H1 (cell line): Measurements from ENCODE around the gene CACNG3. TPM values are rescaled to one million over a fixed set of nuclear protein-coding genes. Genes with fewer than 3 reads are reported as not detected.

Experiments
- CTCF ChIA-PET: fragments of 300-600 bp; sonication (Branson Sonifier 250); formaldehyde crosslinking; loops from one replicate; lab custom pipeline; 2021; ENCODE audit not compliant: partially characterized antibody; lab: Charles Lee
- POLR2A ChIA-PET: fragments of 300-600 bp; sonication (Branson Sonifier 250); formaldehyde crosslinking; loops from one replicate; lab custom pipeline; 2021; ENCODE audit warnings: inconsistent platforms; ENCODE audit not compliant: partially characterized antibody; lab: Charles Lee
- DNase-seq, 2 experiments: peaks; one replicate each; pipeline versions ENCODE4 v3.0.0 to v3.0.0-alpha.2; 2010 to 2022; ENCODE audit warnings: low spot score in 2 of 2, low read depth in 1 of 2, mixed read lengths in 1 of 2
- FAIRE-seq: peaks from 2 replicates; lab custom pipeline; 2011; peaks lifted over from hg19 to GRCh38; lab: Jason Lieb, UNC
- H2AFZ ChIP-seq: 2 replicates; pipeline ENCODE4 v1.8.1; 2012; ENCODE audit warnings: low read length, inconsistent platforms
- H2AK5ac ChIP-seq: 2 replicates; pipeline ENCODE4 v1.6.1; 2013; ENCODE audit warnings: low read depth, low read length
- H2BK120ac ChIP-seq: replicated peaks from 2 replicates; pipeline ENCODE3; 2013; ENCODE audit warnings: low read depth, low read length, inconsistent platforms
- H2BK12ac ChIP-seq: 2 replicates; pipeline ENCODE4 v1.6.1; 2013; ENCODE audit warnings: low read depth, low read length
- H2BK15ac ChIP-seq: 2 replicates; pipeline ENCODE4 v1.6.1; 2013; ENCODE audit warnings: low read length
- H2BK20ac ChIP-seq: 2 replicates; pipeline ENCODE4 v1.6.1; 2013; ENCODE audit warnings: low read length
- H2BK5ac ChIP-seq: 2 replicates; pipeline ENCODE4 v1.6.1; 2013; ENCODE audit warnings: low read depth, low read length
- H3K14ac ChIP-seq: 2 replicates; pipeline ENCODE4 v1.6.1; 2013; ENCODE audit warnings: inconsistent platforms; ENCODE audit not compliant: insufficient read length
- H3K18ac ChIP-seq: 2 replicates; pipeline ENCODE4 v1.6.1; 2013; ENCODE audit warnings: low read length; ENCODE audit errors: extremely low read depth
- H3K23ac ChIP-seq: 2 replicates; pipeline ENCODE4 v1.6.1; 2013; ENCODE audit warnings: inconsistent platforms; ENCODE audit not compliant: insufficient read length
- H3K23me2 ChIP-seq: 2 replicates; pipeline ENCODE4 v1.6.1; 2013; ENCODE audit warnings: low read depth, low read length
- H3K27ac ChIP-seq: 2 replicates; pipeline ENCODE4 v1.6.1; 2011; ENCODE audit warnings: low read depth, low read length, inconsistent platforms
- H3K27me3 ChIP-seq, 4 experiments: replicated peaks in 1 of 4; 1 replicate in 1 of 4; 2 replicates in 3 of 4; pipeline versions ENCODE4 v1.6.1 to v1.8.1; 2011 to 2013; ENCODE audit warnings: low read length in 3 of 4, mild to moderate bottlenecking in 3 of 4, inconsistent platforms in 2 of 4, mixed read lengths in 2 of 4, moderate library complexity in 1 of 4; ENCODE audit not compliant: control insufficient read depth in 3 of 4, insufficient read depth in 3 of 4; ENCODE audit errors: extremely low read depth in 1 of 4
- H3K36me3 ChIP-seq, 4 experiments: 2 replicates each; pipeline versions ENCODE4 v1.6.1 to v1.8.1; 2011 to 2013; ENCODE audit warnings: mild to moderate bottlenecking in 4 of 4, low read length in 3 of 4, moderate library complexity in 2 of 4, control low read depth in 1 of 4, inconsistent platforms in 1 of 4; ENCODE audit not compliant: insufficient read depth in 4 of 4, control insufficient read depth in 2 of 4
- H3K4ac ChIP-seq: replicated peaks from 2 replicates; pipeline ENCODE3; 2013; ENCODE audit warnings: low read length, low read depth, mixed read lengths, inconsistent platforms; ENCODE audit not compliant: insufficient read length
- H3K4me1 ChIP-seq, 4 experiments: replicated peaks in 1 of 4; 1 replicate in 1 of 4; 2 replicates in 3 of 4; pipeline versions ENCODE4 v1.6.1 to v1.8.1; 2011 to 2013; ENCODE audit warnings: low read length in 3 of 4, inconsistent platforms in 2 of 4, mixed read lengths in 1 of 4; ENCODE audit not compliant: insufficient read depth in 4 of 4, control insufficient read depth in 3 of 4
- H3K4me2 ChIP-seq, 2 experiments: 2 replicates each; pipeline versions ENCODE4 v1.6.1 to v1.8.1; 2011 to 2013; ENCODE audit warnings: low read depth in 2 of 2, low read length in 2 of 2, control low read depth in 1 of 2, inconsistent platforms in 1 of 2, mild to moderate bottlenecking in 1 of 2; ENCODE audit not compliant: insufficient read depth in 1 of 2
- H3K4me3 ChIP-seq, 4 experiments: fragments of 200-600, 300-600 bp in 1 of 4; sonication (generic), shearing (Covaris generic), sonication (Bioruptor Twin) in 1 of 4; 2 replicates each; pipeline versions ENCODE4 v1.5.1 to v1.8.1; 2011 to 2016; ENCODE audit warnings: low read length in 4 of 4, low read depth in 3 of 4, control low read depth in 2 of 4, inconsistent platforms in 2 of 4, mild to moderate bottlenecking in 2 of 4, mixed read lengths in 1 of 4, moderate library complexity in 1 of 4; ENCODE audit not compliant: insufficient read depth in 2 of 4; ENCODE audit errors: extremely low read depth in 1 of 4
- H3K56ac ChIP-seq: replicated peaks from 2 replicates; pipeline ENCODE3; 2013; ENCODE audit warnings: low read depth, mild to moderate bottlenecking, mixed read lengths, low read length, inconsistent platforms; ENCODE audit not compliant: insufficient read length
- H3K79me1 ChIP-seq: 2 replicates; pipeline ENCODE4 v1.6.1; 2013; ENCODE audit warnings: low read depth, low read length, control low read depth
- H3K79me2 ChIP-seq, 2 experiments: 2 replicates each; pipeline versions ENCODE4 v1.6.1 to v1.8.1; 2012 to 2013; ENCODE audit warnings: low read length in 2 of 2, mild to moderate bottlenecking in 2 of 2, inconsistent platforms in 1 of 2; ENCODE audit not compliant: insufficient read depth in 2 of 2, control insufficient read depth in 1 of 2
- H3K9ac ChIP-seq, 4 experiments: replicated peaks in 1 of 4; 1 replicate in 1 of 4; 2 replicates in 3 of 4; pipeline versions ENCODE4 v1.6.1 to v1.8.1; 2011 to 2013; ENCODE audit warnings: low read depth in 3 of 4, low read length in 3 of 4, control low read depth in 2 of 4, mild to moderate bottlenecking in 2 of 4, moderate library complexity in 2 of 4, inconsistent platforms in 1 of 4; ENCODE audit errors: extremely low read depth in 1 of 4
- H3K9me3 ChIP-seq, 2 experiments: 2 replicates each; pipeline versions ENCODE4 v1.6.1 to v1.8.1; 2012 to 2013; ENCODE audit warnings: mild to moderate bottlenecking in 2 of 2, moderate library complexity in 2 of 2, control low read depth in 1 of 2, inconsistent platforms in 1 of 2, low read depth in 1 of 2, low read length in 1 of 2, mixed read lengths in 1 of 2; ENCODE audit not compliant: insufficient read depth in 2 of 2
- H4K20me1 ChIP-seq, 2 experiments: replicated peaks in 1 of 2; 2 replicates each; pipeline versions ENCODE3 to v1.8.1; 2011 to 2013; ENCODE audit warnings: inconsistent platforms in 2 of 2, low read length in 2 of 2, mild to moderate bottlenecking in 1 of 2; ENCODE audit not compliant: insufficient read depth in 2 of 2, control insufficient read depth in 1 of 2
- H4K5ac ChIP-seq: 2 replicates; pipeline ENCODE4 v1.6.1; 2013; ENCODE audit warnings: low read length, low read depth, mixed read lengths, inconsistent platforms; ENCODE audit not compliant: insufficient read length
- H4K8ac ChIP-seq: 2 replicates; pipeline ENCODE4 v1.8.0; 2013; ENCODE audit warnings: mild to moderate bottlenecking, moderate library complexity, low read length, inconsistent platforms; ENCODE audit not compliant: insufficient read depth; ENCODE audit errors: extremely low read depth
- H4K91ac ChIP-seq: replicated peaks from 2 replicates; pipeline ENCODE3; 2013; ENCODE audit warnings: low read length, mixed read lengths, inconsistent platforms; ENCODE audit not compliant: insufficient read length
- CBX5 ChIP-seq: fragments of 300-800, 300-1000 bp; sonication (generic); IDR thresholded peaks from 2 replicates; pipeline ENCODE4 v1.7.1; 2016; ENCODE audit warnings: antibody characterized with exemption, low read length, low read depth
- CHD1 ChIP-seq: IDR thresholded peaks from 2 replicates; pipeline ENCODE4 v1.6.1; 2012; ENCODE audit warnings: low read depth, low read length, improper control_type of control experiment
- CHD2 ChIP-seq: IDR thresholded peaks from 2 replicates; pipeline ENCODE4 v1.6.1; 2012; ENCODE audit warnings: low read length, improper control_type of control experiment
- CTBP2 ChIP-seq: IDR thresholded peaks from 2 replicates; pipeline ENCODE4 v1.7.0; 2011; ENCODE audit warnings: borderline replicate concordance, mild to moderate bottlenecking, moderate library complexity, mixed read lengths, low read length; ENCODE audit not compliant: insufficient read depth, insufficient read length
- EP300 ChIP-seq, 2 experiments: IDR thresholded peaks; 1 replicate in 1 of 2; 2 replicates in 1 of 2; pipeline ENCODE4 v1.6.1; 2011 to 2012; ENCODE audit warnings: low read depth in 2 of 2, low read length in 2 of 2, mild to moderate bottlenecking in 2 of 2, borderline replicate concordance in 1 of 2, inconsistent platforms in 1 of 2, moderate library complexity in 1 of 2
- KDM4A ChIP-seq: IDR thresholded peaks from one replicate; pipeline ENCODE4 v1.7.1; 2012; ENCODE audit warnings: low read depth, mild to moderate bottlenecking, moderate library complexity, low read length, inconsistent platforms; ENCODE audit not compliant: severe bottlenecking
- MAX ChIP-seq: IDR thresholded peaks from 2 replicates; pipeline ENCODE4 v1.6.1; 2012; ENCODE audit warnings: inconsistent platforms
- RNF2 ChIP-seq: fragments of 200-900, 300-1000 bp; sonication (generic); IDR thresholded peaks from 2 replicates; pipeline ENCODE4 v1.7.1; 2016; ENCODE audit warnings: borderline replicate concordance, low read depth, mild to moderate bottlenecking, antibody characterized with exemption, low read length; ENCODE audit not compliant: poor library complexity, severe bottlenecking; ENCODE audit errors: missing control alignments
- SIN3A ChIP-seq, 2 experiments: IDR thresholded peaks in 1 of 2; conservative IDR thresholded peaks in 1 of 2; 2 replicates each; pipeline ENCODE4 v1.6.1; 2011 to 2012; ENCODE audit warnings: low read length in 2 of 2, improper control_type of control experiment in 1 of 2, low read depth in 1 of 2, mild to moderate bottlenecking in 1 of 2
- SP4 ChIP-seq: IDR thresholded peaks from 2 replicates; pipeline ENCODE4 v1.6.1; 2012; ENCODE audit warnings: low read length, inconsistent platforms
- TAF7 ChIP-seq: optimal IDR thresholded peaks from 2 replicates; pipeline ENCODE3; 2011; ENCODE audit warnings: low read depth, mild to moderate bottlenecking, inconsistent platforms, low read length, moderate library complexity, borderline replicate concordance
- TBP ChIP-seq: IDR thresholded peaks from 2 replicates; pipeline ENCODE4 v1.6.1; 2011; ENCODE audit warnings: low read depth, low read length, improper control_type of control experiment
- TCF12 ChIP-seq: IDR thresholded peaks from 2 replicates; pipeline ENCODE4 v1.6.1; 2011; ENCODE audit warnings: low read depth, mild to moderate bottlenecking, low read length
- WGBS, 2 experiments: shearing (Covaris generic) in 1 of 2; methylation state at CpG; one replicate each; pipeline versions ENCODE4 v1.1.6 to v1.1.7; 2013 to 2015; ENCODE audit warnings: low lambda C conversion rate in 2 of 2, mixed read lengths in 2 of 2, inconsistent platforms in 1 of 2, low coverage in 1 of 2, missing lambda C conversion rate in 1 of 2; ENCODE audit not compliant: insufficient replicate concordance in 2 of 2, insufficient coverage in 1 of 2, insufficient read length in 1 of 2; ENCODE audit errors: extremely low coverage in 1 of 2, missing lambda C conversion rate in 1 of 2; 5-methylcytosine and 5-hydroxymethylcytosine counted together
- polyA plus RNA-seq, 7 experiments: library from polyadenylated mRNA; depleted of rRNA in 3 of 7; stranded (reverse) in 5 of 7; unstranded in 2 of 7; fragments of >200 nt in 5 of 7; fragments of 200-250 nt in 2 of 7; gene quantifications; 1 replicate in 5 of 7; 2 replicates in 1 of 7; 4 replicates in 1 of 7; pipeline versions ENCODE4 v1.2.1 to v1.2.3, GENCODE V29; 2011 to 2013; ENCODE audit warnings: missing spikeins in 2 of 7, mixed read lengths in 2 of 7
- total RNA-seq: library from RNA; stranded (reverse); fragmentation: NEBNext Ultra II Directional; extraction: Animal tissue kit (Norgen Biotek cat#: 25700); gene quantifications from 2 replicates; pipeline ENCODE4 v1.2.1, GENCODE V29; 2021

CACNG3 gene
- total and polyA plus RNA-seq, 2 of the 8 experiments (the other 6 are each of a cell fraction or from before 2014, with no cell fraction given), result 0.12 TPM; not detected in 1

- H3K56ac ChIP-seq, result no peak overlapping the region
- H2BK120ac ChIP-seq, result peak overlapping the region; percentile 5
- peaks cover 11 to 24% (median 19%) of the 10 kb centered on the region in 4 experiments; a peak in 5 of 7 replicates for H3K4me1 ChIP-seq
- no peaks in the 10 kb centered on the region for H3K79me1 ChIP-seq
- peak overlapping the region; percentile 45 for H4K91ac ChIP-seq
- no peak overlapping the region for H4K5ac ChIP-seq
- no peak overlapping the region for H2AK5ac ChIP-seq
- no peak overlapping the region for H3K4me3 ChIP-seq
- H3K23ac ChIP-seq, result no peak overlapping the region
- H3K4ac ChIP-seq, result no peak overlapping the region
- H3K18ac ChIP-seq, result peak overlapping the region; percentile 85
- H3K9me3 ChIP-seq, result no peaks in the 10 kb centered on the region
- ChIA-PET POLR2A (no interaction called here), CTCF (interaction anchor here (0.6 to 1.7 kb wide), 6 partner anchors 25 to 302 kb away, joined by 3 to 7 read pairs (median 4); no protein-coding TSS in a partner anchor)
- H2AFZ ChIP-seq, result no peak overlapping the region
- H3K27me3 ChIP-seq, result no peaks in the 10 kb centered on the region
- H2BK20ac ChIP-seq, result peak overlapping the region; percentile 24
- H3K36me3 ChIP-seq, result no peaks in the 10 kb centered on the region
- no peak for DNase-seq
- no peaks in the 10 kb centered on the region for H3K23me2 ChIP-seq
- H2BK5ac ChIP-seq, result 0 out of 2 replicates have a peak overlapping the region, but pooled peaks have one; percentile 10
- peak overlapping the region in 1 of 2 experiments; percentile 51; a peak in 1 of 4 replicates for H3K4me2 ChIP-seq
- peak overlapping the region; percentile 13; the same call in 1 of the 2 replicates for H2BK12ac ChIP-seq
- 91% methylated on average over 2 of the region's 2 CpGs; no CpG with 5 or more reads in 1 of the 2 experiments for WGBS, 2 experiments
- H3K14ac ChIP-seq, result no peak overlapping the region
- H4K20me1 ChIP-seq, result no peaks in the 10 kb centered on the region
- no peak overlapping the region for H4K8ac ChIP-seq
- no peak overlapping the region for H3K27ac ChIP-seq
- no peaks in the 10 kb centered on the region for H3K79me2 ChIP-seq
- H3K9ac ChIP-seq, result no peak overlapping the region
- FAIRE-seq, result no peak
- H2BK15ac ChIP-seq, result no peak overlapping the region
- TF ChIP-seq EP300 (IDR thresholded peaks at IDR 0.05; ENCODE audit: borderline replicate concordance in 1 of 2, low read depth in 2 of 2, low read length in 2 of 2), result no peak
- TF ChIP-seq SP4, result no peak
- no peak for TF ChIP-seq CHD2
- TF ChIP-seq CBX5, result no peak
- TF ChIP-seq TAF7, result no peak
- TF ChIP-seq SIN3A (conservative IDR thresholded peaks at IDR 0.05 in 1 of 2, IDR thresholded peaks at IDR 0.05 in 1 of 2; ENCODE audit: low read depth in 1 of 2, low read length in 2 of 2), result no peak
- no peak for TF ChIP-seq RNF2
- TF ChIP-seq TBP, result no peak
- TF ChIP-seq CHD1, result no peak
- TF ChIP-seq MAX, result no peak
- TF ChIP-seq KDM4A, result no peak
- TF ChIP-seq CTBP2, result no peak
- no peak for TF ChIP-seq TCF12
These were observed 91.4 kb downstream of the CACNG3 start for GRCh38 chr16:24347556-24347955.
